ENCODE results near the gene FAM161A.
A peak's percentile ranks its signal among the peaks of the same experiment; 100 is the strongest.

The FAM161A gene, protein sequence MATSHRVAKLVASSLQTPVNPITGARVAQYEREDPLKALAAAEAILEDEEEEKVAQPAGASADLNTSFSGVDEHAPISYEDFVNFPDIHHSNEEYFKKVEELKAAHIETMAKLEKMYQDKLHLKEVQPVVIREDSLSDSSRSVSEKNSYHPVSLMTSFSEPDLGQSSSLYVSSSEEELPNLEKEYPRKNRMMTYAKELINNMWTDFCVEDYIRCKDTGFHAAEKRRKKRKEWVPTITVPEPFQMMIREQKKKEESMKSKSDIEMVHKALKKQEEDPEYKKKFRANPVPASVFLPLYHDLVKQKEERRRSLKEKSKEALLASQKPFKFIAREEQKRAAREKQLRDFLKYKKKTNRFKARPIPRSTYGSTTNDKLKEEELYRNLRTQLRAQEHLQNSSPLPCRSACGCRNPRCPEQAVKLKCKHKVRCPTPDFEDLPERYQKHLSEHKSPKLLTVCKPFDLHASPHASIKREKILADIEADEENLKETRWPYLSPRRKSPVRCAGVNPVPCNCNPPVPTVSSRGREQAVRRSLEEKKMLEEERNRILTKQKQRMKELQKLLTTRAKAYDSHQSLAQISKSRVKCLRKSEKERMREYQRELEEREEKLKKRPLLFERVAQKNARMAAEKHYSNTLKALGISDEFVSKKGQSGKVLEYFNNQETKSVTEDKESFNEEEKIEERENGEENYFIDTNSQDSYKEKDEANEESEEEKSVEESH

DNA sequence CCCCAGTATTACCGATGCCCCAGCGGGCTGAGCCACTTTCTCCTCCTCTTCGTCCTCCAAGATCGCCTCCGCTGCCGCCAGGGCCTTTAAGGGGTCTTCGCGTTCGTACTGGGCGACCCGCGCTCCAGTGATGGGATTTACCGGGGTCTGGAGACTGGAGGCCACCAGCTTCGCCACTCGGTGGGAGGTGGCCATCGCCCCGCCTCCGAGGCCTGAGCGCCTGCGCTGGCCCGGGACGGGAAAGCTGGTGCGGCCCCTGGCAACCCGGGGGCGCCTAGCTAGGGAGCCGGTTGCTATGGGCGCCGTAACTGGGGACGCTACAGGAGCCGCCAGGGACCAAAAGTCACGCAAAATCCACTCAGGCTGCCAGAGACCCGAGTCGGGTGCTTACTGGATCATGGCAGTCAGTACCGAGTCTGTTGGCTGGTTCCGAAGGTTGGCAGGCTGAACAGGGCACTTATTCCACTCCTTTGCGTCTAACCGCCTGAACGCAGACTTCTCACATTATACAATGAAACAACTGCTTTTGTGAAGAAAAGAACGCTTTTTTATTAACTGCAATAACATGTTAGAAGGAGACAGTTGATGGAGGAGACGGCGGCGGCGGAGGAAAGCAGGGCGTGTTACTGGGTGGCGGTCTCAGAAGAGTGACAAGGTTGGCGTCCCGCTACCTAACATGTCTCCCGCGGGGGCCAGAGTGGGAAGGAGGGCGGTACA lies at the start of gene FAM161A:
Gene FAM161A (minus strand): TSS at position 214 of the 717 bp plus-strand sequence. CDS start 19 bp downstream, at position 195.
- peak within 1 kb of the TSS; percentile 76 for H3K4me3 ChIP-seq
- TF ChIP-seq, protein P1, sequence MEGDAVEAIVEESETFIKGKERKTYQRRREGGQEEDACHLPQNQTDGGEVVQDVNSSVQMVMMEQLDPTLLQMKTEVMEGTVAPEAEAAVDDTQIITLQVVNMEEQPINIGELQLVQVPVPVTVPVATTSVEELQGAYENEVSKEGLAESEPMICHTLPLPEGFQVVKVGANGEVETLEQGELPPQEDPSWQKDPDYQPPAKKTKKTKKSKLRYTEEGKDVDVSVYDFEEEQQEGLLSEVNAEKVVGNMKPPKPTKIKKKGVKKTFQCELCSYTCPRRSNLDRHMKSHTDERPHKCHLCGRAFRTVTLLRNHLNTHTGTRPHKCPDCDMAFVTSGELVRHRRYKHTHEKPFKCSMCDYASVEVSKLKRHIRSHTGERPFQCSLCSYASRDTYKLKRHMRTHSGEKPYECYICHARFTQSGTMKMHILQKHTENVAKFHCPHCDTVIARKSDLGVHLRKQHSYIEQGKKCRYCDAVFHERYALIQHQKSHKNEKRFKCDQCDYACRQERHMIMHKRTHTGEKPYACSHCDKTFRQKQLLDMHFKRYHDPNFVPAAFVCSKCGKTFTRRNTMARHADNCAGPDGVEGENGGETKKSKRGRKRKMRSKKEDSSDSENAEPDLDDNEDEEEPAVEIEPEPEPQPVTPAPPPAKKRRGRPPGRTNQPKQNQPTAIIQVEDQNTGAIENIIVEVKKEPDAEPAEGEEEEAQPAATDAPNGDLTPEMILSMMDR (IDR thresholded peaks at IDR 0.05), result no peak
- H3K27ac ChIP-seq, result peak within 1 kb of the TSS; percentile 85 to 90
- peak; percentile 91 for DNase-seq (ENCODE audit: low spot score)

DNA sequence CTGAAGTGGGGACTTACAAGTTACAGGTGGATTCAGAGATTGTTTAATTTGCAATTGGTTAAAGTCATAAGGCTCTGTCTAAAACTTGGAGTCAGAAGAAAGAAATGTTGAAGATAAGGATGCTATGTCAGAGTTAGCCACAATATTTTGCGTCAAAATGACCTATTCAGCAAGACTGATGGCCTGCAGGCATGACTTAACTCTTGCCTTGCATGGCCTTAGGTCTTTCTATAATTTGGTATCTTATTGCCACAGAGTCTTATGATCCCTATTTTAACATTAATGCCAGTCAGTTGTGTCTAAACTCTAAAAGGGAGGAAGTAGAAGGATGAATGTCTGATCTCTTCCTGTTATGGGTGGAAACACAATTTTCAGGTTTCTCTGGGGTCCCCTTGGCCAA lies 46.4 kb upstream of the FAM161A start:
- TF ChIP-seq, protein P1 (IDR thresholded peaks at IDR 0.05), result no peak
- no peak overlapping the region for H3K27ac ChIP-seq
- DNase-seq (ENCODE audit: low spot score), result no peak

DNA sequence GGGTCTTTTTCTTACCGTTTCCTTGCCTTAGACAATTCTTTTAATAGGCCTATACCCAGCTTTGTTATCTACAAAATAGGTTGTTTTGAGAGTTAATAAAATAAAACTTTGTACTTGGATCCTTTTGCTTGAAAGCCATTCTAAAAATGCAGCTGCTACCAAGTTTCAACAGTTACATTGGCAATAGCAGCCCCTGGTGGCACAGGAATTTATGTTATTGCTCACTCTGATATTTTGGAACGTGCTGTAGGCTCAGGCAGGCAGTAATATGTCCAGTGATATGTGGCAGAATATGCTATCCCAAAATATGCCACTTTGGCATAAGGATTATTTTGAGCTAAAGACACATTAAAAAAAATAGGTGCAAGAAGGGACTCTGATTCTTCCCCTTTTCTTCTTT lies 45.0 kb upstream of the FAM161A start:
- H3K4me3 ChIP-seq, result no peak overlapping the region
- TF ChIP-seq, protein P1 (IDR thresholded peaks at IDR 0.05), result no peak
- H3K27ac ChIP-seq, result no peak overlapping the region
- no peak for DNase-seq (ENCODE audit: low spot score)

More for the DNA sequence above, 46.4 kb upstream of the FAM161A start:
- H3K4me3 ChIP-seq, result no peak overlapping the region

DNA sequence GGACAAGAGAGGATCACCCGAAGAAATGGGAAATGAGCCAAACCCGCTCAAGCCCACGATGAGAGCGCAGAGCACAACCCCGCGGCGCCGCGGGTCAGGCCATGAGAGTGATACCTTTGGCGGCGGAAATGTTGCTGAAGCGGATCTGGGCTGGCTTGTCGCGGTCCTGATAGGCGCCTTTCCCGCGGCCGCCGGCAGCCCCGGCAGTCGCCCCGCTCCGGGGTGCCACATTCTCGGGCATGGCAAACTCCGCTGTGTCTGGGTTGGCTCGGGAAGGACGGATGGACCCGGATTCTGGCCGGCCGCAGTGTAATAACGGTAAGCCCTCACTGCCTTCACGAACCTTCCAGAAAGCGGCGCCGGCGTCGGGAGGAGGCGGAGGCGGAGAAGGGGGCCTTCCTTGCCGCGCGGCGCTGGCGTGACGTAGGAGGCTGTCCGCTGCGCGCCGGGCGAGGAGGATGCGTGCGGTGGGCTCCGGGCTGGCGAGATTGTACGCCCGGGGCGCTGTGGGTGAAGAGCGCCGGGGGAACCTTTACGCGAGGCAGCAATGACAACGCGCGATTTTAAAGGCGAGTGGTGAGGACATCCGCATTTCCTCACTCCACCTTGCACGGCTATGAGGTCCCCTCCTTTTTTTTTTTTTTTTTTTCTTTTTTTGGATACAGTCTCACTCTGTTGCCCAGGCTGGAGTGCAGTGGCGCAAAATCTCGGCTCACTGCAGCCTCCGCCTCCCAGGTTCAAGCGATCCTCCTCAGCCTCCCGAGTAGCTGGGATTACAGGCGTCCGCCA lies 34.6 kb upstream of the FAM161A start, which contains the start of gene CCT4:
Gene CCT4 (minus strand): TSS at position 390 of the 789 bp plus-strand sequence. CDS start 149 bp downstream, at position 241.
- Histone ChIP-seq H3K4me3 (peak within 1 kb of the TSS; percentile 95), H3K27ac (peak within 1 kb of the TSS; percentile 90 to 97)
- TF ChIP-seq, protein P1 (IDR thresholded peaks at IDR 0.05), result no peak
- peak; percentile 90 for DNase-seq (ENCODE audit: low spot score)

DNA sequence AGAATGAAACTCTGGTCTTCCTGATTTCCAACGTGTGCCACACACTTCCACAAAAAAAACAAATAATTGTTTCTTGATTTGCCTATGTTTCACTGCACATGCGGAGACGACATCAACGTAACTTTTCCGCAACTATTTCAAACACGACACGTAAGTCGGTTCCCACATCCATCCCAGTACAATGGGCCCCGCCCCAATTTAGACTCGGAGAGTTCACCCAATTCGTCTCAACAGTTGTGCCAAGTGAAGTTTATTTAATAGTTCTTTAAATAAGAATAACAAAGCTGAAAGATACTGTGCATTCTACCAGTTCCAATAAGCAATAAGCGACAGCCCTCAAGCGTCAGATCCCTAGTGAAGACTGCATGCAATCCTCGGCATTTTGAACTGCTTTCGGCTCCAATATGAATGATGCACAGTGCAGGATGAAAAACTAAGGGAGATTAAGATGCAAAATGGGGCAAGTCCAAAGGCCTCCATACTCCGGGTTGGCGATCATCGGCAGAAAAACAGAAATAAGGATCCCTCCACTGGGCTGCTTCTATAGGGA lies 33.9 kb upstream of the FAM161A start:
- no peak for DNase-seq (ENCODE audit: low spot score)
- Histone ChIP-seq H3K27ac (peak overlapping the region; percentile 90 to 97), H3K4me3 (peak overlapping the region; percentile 95)
- TF ChIP-seq, protein P1 (IDR thresholded peaks at IDR 0.05), result no peak
